ENCODE results near the gene CBFB.
"Not testable (repeated sequence)": the region's sequence is repeated elsewhere in the genome, so short reads cannot be mapped to it uniquely, and the experiment has no call there.

Gene CBFB

DNA sequence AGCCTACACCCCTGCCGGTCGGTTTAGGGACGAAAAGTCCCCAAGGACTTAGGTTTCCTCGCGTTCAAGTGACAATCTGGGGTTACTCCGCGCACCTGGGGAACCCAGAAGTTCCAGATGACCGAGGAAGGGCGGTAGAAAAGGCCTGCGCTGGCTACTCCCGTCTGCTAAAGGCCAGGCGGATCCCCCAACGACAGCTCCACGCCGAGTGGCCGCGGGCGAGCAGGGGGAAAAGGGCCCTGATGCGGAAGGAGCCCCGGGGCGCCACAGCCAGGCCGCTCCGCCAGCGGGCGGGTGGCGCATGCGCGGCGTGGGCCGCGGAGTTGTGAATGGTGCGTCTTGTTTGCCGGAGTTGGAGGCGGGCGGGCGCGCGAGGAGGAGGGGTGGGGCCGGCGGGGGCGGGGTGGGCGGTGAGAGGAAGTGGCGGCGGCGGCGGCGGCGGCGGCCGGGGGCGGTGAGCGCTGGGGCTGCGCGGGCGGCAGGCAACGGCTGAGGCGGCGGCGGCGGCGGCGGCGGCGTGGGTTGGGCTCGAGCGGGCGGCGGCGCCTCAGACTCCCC lies at the start of gene CBFB:
TSS of gene CBFB (plus strand) at position 454 of the 558 bp plus-strand sequence. CDS start 259 bp downstream, outside the sequence.
- DNase-seq = peak; percentile 92 to 95

DNA sequence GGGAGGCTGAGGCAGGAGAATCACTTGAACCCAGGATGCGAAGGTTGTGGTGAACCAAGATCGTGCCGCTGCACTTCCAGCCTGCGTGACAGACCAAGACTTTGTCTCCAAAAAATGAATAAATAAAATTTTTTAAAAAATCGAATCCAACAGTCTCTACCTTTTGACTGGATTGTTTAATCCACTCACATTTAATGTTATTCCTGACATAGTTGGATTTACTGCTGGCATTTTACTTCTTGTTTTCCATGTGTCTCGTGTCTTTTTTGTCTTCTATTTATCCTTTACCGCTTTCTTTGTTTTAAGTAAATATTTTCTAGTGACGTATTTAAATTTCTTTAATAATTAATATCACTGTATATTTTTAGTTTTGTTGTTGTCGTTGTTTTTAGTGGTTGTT lies 45.9 kb upstream of the CBFB start:
- DNase-seq = no peak

DNA sequence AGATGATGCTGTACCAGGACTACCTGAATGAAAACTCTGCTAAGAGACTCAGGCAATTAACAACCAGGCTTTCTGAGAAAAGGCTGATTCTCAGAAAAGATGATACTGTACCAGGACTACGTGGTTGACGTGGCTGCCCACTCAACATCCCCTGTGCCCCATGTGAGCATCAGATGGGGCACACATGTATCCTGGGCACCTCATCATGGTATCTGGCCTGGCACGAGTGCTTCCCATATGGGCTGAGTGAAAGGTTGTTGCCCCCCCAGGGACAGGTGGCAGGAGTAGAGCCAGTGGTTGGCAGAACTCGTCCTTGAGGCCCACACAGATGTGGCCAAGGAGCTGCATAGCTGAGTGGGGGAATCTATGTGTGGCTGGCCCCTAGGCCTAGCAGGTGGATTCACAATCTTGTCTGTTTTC lies 44.0 kb upstream of the CBFB start:
- peak; percentile 58 to 72 for DNase-seq

DNA sequence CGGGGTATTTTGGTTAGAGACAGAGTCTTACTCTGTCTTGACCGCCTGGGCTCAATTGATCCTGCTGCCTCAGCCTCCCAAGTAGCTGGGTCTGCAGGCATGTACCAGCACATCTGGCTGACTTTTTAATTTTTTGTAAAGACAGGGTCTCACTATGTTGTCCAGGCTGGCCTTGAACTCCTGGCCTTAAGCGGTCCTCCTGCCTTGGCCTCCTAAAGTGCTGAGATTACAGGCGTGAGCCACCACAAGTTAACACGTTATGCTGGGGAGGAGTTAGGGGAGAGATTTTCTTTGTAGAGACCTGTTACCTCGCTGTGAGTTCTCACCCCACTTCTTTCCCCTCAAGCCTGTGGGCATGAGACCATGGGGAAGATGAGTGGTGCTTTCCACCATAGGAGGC lies 42.4 kb upstream of the CBFB start:
- no peak for DNase-seq

DNA sequence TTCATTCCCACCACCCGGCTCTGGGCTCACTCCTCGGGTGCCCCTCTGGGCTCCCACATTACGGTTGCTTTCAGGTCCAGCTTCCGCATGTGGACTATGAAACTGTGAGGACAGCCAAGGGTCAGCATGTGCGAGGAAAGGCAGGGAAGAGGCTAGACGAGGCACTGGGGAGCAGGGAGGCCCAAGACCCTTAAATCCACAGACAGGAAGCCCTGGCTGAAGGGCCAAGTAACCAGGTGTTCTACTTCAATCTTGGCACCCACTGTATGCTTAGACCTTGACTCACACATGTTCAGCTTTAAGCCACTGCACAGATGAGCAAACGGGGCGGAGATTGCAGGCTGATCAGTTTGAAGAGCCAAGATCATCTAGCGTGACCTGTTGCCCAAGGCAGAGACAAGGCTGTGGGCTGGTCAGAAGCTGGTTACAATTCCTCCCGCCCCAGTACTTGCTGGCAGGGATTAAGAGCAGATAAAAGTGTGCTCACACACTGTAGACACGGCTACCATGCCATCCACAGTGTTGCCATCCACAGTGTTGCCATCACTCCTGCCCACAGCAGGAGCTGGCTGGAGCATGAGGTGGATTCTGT lies 40.7 kb upstream of the CBFB start, which contains the start of gene CES4A:
TSS of gene CES4A (plus strand) at position 393 of the 592 bp plus-strand sequence. CDS start at position 577, 184 bp downstream.
- no peak for DNase-seq

DNA sequence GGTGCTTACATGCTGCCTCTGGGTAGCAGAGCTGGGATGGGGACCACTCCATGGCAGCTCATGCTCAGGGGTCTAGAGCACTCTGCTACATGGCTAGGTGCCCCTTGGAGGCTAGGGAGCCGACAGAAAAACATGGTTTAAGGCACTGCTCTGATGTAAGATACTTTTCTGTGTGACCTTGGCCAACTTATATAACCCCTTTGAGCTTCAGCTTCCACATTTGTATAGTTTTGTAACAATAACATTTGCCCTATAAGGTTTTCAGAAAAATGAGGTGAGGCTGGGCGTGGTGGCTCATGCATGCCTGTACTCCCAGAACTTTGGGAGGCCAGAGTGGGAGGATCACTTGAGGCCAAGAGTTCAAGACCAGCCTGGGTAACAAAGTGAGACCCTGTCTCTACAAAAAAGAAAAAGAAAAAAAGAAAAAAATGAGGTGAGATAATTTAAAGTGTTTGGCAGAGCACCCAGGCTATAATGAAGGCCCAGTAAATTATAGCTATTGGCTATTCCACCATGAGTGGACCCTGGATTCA lies 37.3 kb upstream of the CBFB start:
- DNase-seq = no peak

DNA sequence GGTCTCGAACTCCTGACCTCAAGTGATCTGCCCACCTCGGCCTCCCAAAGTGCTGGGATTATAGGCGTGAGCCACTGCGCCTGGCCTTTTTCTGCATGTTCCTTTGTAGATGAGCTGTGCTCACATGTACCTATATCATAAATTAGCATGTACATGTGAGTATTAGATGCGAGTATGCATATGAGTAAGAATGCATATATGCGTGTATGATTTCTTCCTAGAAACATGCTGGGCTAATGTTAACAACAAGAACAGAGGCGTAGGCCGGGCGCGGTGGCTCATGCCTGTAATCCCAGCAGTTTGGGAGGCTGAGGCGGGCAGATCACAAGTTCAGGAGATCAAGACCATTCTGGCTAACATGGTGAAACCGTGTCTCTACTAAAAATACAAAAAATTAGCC lies 35.4 kb upstream of the CBFB start:
- not testable (repeated sequence) for DNase-seq

DNA sequence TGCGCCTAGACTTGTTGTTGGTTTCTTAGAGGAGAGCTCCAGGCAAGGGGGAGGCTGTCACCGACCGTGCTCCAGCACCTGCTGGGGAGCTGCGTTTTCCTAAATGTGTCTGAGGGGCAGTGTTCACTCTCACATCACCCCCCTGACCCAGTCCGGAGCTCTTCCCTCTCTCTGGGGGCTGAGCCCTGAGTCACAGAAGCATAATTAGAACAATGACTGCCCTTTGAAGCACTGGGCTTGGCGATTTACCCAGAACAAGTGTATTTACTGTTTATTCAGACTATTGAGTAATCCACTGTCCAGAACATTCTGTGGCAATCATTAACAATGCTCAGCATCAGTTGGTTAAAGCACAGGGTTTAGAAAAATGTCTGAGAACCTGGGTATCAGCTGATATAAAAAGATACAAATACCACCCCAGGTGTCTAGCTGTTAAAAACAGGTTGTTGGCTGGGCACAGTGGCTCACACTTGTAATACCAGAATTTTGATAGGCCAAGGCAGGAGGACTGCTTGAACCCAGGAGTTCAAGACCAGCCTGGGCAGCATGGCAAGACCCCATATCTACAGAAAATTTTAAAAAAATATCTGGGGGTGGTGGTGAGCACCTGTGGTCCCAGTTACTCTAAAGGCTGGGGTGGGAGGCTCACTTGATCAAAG lies 32.5 kb upstream of the CBFB start:
- no peak for DNase-seq

DNA sequence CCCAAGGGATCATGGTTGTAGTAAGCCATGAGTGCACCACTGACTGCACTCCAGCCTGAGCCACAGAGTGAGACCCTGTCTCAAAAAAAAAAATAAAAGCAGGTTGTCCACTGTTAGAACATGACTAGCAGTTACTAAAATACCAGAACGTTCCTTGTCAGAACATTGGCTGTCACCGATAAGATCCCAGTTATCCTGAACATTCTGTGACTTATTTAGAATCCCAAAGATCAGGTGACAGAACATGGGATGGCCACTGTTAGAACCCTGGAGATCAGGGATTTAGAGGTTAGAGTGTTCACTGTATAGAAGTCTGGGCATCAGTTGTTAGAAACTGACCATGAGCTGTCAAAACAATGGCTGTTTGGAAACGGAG lies 32.0 kb upstream of the CBFB start:
- no peak for DNase-seq

DNA sequence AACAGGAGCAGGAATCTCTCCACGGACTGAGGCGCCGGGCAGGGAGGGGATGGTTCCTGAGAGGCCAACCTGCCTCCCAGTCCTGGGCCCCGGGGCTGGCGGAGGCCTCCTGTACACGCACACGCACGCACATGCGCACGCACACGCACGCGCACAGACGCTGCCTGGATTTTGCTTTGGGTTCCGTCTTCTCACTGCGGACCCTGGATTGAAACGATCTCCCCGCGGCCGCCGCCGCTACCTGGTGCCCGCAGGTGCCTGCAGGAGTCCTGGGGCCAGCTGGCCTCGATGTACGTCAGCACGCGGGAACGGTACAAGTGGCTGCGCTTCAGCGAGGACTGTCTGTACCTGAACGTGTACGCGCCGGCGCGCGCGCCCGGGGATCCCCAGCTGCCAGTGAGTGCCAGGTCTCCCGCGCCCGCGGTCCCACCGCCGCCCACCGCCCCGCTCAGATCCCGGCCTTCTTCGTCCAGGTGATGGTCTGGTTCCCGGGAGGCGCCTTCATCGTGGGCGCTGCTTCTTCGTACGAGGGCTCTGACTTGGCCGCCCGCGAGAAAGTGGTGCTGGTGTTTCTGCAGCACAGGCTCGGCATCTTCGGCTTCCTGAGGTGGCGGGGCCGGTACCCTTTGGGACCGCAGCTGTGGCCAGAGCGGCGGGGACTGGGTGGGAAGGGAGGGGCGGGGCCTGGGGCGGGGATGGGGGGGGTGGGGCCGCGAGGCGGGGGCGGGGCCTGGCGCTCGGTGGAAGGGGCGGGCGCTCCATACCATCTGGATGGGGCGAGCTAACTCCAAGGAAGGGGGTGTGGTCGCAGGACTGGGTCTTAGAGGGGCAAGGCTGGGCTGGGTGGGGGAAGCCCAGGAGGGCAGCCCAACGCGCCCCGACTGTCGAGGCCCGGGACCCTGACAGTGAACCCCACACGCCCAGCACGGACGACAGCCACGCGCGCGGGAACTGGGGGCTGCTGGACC lies 28.3 kb upstream of the CBFB start:
- DNase-seq = peak; percentile 53

DNA sequence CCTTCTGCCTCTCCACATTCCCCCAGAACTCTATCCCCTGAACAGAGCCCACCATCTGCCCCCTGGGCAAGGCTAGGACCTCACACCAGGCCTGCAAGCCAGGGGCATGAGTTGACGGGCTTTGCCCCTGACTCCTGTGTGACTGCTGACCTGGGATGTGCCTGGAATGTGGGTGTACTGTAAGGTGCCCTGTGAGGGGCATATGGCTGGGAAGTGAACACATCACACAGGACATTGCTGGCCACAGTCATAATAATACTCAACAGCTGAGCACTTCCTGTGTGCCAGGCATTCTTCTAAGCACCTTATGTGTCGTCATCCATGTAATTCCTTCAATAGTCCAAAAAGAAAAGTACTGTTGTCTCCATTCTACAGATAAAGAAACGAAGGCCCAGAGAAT lies 27.2 kb upstream of the CBFB start:
- no peak for DNase-seq

DNA sequence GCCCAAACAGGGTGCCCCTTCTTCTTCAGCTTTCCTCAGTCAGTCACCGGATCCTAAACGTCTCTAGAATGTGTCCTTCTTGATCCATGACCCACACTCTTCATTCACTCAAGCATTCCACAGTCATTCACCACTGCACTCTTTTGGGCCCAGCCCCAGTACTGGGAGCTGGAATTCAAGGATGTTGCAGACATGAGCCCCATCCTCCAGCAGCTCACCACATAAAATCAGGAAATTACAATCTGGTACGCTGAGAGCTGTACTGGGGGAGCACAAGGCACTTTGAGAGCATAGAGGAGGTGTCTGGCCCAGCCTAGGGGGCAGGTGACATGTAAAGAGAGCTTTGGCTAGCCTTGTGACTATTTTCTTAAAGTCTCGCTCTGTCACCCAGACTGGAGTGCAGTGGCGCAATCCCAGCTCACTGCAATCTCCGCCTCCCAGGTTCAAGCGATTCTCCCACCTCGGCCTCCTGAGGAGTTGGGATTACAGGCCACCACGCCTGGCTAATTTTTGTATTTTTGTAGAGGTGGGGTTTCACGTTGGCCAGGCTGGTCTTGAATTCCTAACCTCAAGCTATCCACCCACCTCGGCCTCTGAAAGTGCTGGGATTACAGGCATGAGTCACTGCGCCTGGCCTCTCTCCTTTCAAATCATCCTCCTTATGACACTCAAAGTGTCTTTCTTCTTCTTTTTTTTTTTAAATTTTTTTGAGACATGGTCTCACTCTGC lies 21.9 kb upstream of the CBFB start:
- DNase-seq = no peak

DNA sequence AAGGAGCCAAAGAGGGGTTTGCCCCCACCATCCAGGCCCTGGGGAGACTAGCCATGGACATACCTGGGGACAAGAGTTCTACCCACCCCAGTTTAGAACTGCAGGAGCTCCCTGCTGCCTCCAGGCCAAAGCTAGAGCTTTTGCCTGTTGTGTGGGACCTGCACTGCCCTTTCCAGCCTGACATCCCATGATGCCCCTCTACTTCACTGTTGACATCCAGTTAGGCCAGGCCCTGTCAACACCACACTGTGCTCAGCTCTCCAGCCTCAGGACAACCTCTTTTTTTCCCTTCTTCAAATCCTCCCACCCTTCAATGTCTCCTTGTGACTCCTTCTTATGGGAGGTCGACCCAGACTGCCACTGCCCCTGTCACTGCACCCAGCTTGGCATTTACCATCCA lies 19.8 kb upstream of the CBFB start:
- no peak for DNase-seq

DNA sequence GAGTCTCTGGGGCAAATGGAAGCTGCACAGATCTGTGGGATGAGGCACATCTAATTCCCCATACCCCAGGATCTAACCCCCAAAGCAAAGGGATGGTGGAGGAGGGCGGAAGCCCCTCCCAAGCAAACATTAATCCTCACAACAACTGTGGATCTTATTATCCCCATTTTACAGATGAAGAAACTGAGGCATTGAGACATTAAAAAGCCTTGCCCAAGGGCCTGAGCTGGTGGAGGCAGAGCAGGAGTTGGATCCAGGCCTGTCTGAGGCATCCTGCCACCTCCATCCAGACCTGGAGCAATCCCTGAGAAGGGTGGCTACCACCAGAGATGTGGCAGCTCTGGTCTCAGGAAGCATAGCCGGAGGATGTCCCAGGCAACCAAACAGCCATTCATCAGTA lies 17.7 kb upstream of the CBFB start:
- DNase-seq = no peak

DNA sequence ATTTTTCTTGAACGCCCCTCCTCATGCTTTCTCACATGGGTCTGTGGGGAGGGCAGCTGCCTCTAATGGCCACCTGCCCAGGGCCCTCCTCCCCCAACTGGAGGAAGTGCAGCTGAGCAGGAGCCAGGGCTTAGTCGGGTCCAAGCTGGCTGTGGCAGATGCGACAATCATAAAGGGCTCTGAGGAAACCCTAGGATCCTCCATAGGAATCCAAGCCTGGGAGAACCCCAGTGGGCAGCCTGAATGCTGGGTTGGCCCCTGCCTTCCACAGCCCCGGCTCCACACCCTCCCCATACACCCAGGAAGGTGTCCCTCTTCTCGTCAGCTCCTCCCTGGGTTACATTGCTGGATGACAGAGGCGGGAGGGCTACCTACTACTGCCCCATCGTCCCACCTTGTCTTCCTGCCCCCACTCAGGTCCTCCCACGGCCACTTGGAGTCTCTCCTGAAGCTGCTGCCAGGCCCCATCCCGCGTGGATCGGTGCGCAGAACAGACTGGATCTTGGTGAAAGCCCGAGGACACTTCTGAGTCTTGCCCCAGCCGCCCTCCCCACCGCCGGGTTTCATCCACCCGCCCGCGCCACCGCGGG lies 15.6 kb upstream of the CBFB start:
- DNase-seq = no peak

DNA sequence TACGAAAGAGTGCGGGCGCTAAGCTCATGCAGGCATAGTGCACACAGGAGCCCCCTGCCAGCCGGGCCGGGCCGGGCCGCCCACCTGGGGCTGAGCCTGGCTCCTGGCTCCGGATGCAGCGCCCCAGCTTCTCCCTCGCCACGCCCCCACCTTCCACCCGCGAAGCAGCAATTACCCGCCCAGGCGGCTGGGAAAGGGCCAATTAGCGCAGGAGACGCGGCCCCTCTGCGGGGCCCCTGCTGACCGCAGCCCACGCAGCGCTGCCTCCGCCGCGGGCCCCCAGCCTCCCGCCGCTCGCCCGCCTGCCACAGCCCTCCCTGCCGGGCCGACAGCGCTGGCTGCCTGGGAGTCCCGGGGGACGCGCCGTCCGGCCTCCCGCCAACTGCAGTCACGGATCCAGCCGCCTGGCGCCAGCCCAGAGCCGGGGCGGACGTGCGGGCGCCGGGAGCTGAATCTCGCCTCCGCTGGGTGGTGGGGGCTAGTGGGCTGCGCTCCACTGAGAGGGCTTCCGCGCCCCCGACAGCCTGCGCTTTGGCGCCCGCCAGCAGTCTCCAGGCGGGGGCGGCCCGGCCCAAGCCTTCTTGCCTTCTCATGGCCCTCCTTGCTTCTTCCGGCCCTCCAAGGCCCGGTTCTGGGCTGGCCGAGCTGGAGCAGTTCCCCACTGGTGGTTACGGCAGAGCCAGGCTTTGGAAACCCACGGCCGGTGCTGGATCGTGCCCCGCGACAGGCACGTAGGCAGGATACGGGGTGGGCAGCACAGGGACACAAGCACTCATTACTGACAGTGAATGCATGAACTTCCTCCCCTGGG lies 14.9 kb upstream of the CBFB start:
- peak; percentile 62 to 76 for DNase-seq

DNA sequence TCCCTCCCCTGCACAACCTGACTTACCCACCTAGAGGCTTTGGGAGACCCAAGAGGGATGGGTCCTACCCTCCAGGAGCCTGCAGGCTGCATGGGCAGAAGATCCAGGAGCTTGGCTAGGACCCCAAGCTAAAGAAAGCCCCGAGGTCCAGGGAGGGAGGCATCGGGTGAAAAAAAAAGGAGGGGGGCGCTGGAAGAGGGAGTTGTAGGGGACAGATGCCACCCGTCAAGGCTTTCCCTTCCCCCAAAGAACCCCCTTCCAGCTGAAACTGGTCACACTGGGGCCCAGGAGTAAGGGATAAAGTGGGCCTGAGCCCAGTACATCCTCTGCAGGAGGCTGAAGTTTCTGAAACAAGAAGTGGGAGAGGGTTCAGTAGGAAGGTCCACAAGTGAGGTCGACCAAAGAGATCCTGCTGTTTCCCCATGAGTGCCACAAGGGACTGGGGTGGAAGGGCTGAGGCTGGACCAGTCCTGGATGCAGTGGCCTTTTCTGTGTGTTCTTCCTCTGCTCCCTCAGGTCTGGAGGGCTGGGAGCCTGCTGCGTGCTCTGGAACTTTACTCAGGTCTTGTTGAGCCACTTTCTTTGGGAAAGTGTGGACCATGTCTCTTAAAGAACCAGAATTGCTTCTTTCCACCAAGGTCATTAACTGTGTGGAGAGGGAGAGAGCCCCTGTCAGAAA lies 14.2 kb upstream of the CBFB start:
- no peak for DNase-seq

DNA sequence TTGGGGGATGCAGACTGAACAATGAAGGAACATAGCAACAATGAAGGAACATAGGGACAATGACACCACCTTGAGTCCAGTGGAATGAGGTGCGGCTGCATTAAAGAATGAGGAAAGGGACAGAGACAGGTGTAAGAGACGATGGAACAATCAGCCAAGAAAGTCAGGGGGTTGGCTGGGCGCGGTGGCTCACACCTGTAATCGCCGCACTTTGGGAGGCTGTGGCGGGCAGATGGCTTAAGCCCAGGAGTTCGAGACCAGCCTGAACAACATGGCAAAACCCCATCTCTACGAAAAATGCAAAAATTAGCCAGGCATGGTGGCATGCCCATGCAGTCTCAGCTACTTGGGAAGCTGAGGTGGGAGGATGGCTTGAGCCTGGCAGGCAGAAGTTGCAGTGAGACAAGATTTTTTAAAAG lies 13.6 kb upstream of the CBFB start:
- no peak for DNase-seq

DNA sequence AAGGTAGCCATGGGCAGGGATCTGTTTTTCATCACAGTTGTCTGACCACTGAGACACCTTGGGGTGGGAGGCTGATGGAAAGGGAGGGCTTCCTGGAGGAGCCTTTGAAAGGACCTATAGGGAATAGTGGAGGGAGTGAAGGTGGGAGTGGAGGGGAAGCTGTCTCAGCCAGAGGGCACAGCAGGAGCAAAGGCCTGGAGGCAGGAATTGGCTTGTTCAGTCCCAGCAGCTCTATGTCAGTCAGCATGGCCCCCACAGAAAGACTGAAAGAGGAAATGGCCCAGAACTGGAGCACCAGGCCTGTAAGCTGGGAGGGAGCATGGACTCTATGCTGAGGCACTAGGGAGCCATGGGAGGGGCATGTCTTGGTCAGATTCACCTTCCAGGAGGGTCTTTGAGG lies 12.8 kb upstream of the CBFB start:
- DNase-seq = no peak

DNA sequence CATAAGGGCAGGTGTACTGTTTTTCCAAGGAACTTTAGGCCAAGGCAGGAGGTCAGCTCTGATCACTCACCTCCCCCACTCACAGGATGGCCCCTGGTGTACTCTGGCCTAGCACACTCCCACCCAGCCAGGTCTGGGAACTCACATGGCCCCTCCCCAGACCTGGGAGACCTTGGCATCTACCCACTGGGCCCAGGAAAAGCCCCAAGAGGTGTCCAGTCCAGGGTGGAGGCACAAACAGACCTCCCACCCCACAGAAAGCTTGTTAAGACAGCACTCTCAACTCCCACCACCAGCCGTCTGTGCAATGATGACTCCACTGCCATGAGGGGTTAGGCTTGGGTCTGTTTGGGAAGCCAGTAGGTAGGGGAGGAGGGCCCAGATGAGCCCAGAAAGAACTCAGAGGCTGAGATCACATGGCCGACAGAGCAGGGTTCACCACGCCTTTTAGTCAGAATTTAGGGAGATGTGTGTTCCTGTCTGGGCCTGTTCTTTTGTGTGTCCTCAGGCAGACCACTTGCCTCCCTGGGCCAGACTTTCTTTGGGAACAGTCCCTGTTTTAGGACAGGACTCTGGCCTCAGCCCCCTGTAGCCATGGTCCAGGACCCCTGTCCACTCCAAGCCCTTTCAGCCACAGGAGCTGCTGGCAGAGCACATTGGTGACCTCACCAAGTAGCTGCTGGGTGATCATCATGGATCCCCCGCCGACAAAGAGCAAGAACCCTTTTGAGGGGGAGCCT lies 12.1 kb upstream of the CBFB start:
- DNase-seq = no peak
